Epithelial cell of esophagus (primary cell): ENCODE measurements around the gene KRT12.

Experiments
- DNase-seq: peaks from one replicate; pipeline ENCODE4 v3.0.0; 2010; ENCODE audit warnings: low read depth
- H3K4me3 ChIP-seq: 2 replicates; pipeline ENCODE4 v1.5.1; 2011; ENCODE audit warnings: mild to moderate bottlenecking, low read length, control low read depth
- TF ChIP-seq, protein P1 (sequence below): IDR thresholded peaks from 2 replicates; pipeline ENCODE4 v1.5.1; 2011; ENCODE audit warnings: low read depth, mild to moderate bottlenecking, low read length, control low read depth, inconsistent platforms; ENCODE audit not compliant: insufficient read depth; ENCODE audit errors: missing control alignments

The KRT12 gene

DNA sequence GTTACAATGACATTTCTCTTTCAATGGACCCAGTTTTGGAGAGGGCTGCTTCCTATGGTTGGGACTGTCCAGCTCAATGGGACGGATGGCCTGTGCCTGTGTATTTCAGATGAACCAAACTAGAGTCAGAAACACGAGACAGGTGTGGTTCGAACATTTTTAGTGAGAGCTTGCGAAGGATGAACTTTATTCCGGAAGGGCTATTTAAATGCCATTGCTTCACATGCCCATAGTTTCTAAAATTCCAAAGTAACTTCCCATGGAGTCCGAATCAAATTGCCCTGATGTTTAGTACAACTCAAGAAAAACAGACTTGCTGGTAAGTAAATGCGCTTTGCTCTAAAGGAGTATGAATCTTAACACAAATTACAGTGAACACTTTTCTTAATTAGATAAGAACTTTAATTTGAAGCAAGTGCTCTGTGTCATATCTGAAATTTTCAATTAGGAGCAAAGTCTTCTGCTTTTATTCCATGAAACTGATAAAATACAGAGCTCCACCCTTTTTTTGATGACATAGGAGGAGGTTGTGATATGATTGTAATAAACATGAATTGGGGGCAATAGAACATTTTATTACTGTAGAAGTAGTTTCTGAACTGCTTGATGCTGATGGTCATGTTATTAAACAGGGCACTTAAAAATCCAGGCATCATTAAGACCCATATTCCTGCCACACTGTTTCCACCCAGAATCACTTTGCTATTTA lies 16.8 kb upstream of the KRT12 start:
- DNase-seq, result no peak
- TF ChIP-seq, protein P1, sequence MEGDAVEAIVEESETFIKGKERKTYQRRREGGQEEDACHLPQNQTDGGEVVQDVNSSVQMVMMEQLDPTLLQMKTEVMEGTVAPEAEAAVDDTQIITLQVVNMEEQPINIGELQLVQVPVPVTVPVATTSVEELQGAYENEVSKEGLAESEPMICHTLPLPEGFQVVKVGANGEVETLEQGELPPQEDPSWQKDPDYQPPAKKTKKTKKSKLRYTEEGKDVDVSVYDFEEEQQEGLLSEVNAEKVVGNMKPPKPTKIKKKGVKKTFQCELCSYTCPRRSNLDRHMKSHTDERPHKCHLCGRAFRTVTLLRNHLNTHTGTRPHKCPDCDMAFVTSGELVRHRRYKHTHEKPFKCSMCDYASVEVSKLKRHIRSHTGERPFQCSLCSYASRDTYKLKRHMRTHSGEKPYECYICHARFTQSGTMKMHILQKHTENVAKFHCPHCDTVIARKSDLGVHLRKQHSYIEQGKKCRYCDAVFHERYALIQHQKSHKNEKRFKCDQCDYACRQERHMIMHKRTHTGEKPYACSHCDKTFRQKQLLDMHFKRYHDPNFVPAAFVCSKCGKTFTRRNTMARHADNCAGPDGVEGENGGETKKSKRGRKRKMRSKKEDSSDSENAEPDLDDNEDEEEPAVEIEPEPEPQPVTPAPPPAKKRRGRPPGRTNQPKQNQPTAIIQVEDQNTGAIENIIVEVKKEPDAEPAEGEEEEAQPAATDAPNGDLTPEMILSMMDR, result no peak

DNA sequence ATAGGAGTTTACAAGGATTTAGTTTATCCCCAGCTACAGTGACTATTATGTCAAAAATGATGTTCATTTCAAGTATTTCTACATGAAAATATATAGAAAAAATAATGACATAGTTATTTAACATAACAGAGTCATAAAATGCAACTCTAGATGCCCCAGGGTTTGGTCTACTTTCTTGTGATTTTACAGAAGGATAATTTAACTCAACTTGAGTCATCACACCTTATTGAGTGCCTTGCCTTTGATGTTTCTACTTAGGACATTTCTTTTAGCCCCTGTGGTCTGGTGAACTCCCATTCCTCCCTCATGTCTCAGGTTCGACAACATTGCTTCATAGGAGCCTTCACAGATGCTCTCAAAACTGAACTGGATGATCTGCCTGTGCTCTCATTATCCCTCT lies 16.0 kb upstream of the KRT12 start:
- no peak overlapping the region for H3K4me3 ChIP-seq
- DNase-seq, result no peak
- TF ChIP-seq, protein P1, result no peak

More for the DNA sequence above, 16.8 kb upstream of the KRT12 start:
- H3K4me3 ChIP-seq, result no peak overlapping the region

DNA sequence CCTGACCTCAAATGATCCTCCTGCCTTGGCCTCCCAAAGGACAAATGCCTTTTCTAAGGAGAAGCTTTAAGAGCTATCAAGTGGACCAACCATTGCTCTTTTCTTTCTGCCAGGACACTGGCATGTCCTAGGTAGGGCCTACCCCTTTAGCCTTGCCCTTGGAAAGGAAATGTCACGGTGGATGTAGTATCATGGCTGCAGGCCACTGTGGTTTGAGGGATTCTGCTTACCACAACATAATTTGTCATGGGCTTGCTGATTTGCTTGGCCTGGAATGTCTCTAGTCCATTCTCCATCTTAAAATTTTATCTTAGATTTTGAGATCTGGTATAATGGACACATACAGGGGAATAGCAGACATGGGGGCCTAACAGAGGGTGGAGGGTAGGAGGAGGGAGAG lies 12.0 kb upstream of the KRT12 start:
- no peak for DNase-seq
- TF ChIP-seq, protein P1, result no peak
- H3K4me3 ChIP-seq, result no peak overlapping the region

DNA sequence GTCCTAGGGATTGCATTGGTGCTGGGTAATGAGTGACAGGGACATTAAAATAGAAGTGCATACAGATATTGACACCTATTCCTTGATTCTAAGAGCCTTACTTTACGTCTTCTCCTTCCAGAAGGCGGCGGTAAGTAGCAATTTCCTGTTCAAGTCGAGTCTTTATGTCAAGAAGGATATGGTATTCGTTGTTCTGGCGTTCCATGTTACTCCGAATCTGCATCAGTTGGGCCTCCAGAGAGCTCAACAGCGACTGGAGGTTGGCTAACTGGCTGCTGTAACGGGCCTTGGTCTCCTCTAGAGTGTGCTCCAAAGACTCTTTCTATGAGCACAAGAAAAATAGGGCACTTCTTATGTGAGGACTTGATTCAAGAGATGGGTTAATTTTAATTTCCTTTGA lies 11.0 kb upstream of the KRT12 start:
- no peak for DNase-seq
- TF ChIP-seq, protein P1, result no peak

DNA sequence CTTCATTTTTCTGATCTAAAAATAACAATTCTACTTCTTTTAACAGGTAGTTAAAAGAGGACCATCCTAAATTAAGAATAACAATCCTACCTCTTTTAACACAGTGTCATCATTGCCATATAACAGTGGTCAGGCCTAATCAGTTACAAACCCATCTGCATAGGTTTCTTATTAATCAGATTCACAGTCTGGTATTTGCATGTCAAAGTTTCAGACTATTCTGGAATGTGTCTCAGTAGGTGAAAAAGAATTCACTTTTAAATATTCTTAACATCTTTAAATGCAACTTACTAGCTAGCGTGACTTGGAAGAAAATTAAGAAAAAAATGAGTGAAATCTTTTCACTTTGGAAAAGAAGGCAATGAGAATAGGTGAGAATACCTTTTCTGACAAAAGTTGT lies 6.8 kb upstream of the KRT12 start:
- no peak overlapping the region for H3K4me3 ChIP-seq
- TF ChIP-seq, protein P1, result no peak
- DNase-seq, result no peak

More for the DNA sequence above, 11.0 kb upstream of the KRT12 start:
- no peak overlapping the region for H3K4me3 ChIP-seq

DNA sequence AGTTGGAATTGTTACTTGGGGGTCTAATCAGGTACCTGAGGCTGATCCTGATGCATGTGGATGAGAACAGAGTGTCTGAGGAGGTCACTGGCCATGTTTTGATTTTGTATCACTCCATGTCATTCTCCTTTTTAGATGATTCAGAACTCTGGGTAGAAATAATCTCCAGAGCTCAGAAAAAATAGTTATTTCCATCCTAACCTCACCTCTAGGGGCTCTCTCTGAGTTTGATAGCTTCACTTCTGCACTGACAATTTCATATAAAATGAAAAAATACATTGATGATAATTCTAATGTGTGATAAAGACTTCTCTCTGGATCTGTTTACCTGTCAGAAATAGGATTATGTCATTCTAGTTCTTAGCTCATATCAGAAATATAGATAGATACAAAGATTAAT lies 6.2 kb upstream of the KRT12 start:
- no peak for DNase-seq
- TF ChIP-seq, protein P1, result no peak
- no peak overlapping the region for H3K4me3 ChIP-seq

DNA sequence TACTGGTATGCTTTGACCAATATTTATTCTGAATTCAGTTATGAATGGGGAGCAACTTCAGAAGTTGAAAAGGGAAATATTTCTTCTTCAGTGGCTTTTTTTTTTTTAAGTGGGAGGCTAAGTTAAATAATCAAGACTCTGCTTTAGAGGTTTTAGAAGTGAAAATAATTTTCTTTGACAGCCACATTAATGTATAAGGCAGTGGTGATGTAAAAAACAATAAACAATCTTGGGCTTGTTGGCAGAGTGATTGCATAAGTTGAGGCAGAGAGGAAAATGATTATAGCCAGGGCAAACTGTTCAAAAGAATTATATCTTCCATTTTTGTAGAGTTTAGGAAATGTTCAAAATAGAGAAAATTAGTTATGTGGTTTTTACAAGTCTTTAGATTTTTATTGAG lies 5.4 kb upstream of the KRT12 start:
- DNase-seq, result no peak
- TF ChIP-seq, protein P1, result no peak
- no peak overlapping the region for H3K4me3 ChIP-seq
